GM18505 (cell line): ENCODE results near the gene GALNT5.

ENCODE experiments used
- ATAC-seq: cut with Tn5 transposase; IDR thresholded peaks from one replicate; pipeline ENCODE4 v1.9.1; 2021; ENCODE audit not compliant: unreplicated experiment
- POLR2A ChIP-seq: IDR thresholded peaks from 4 replicates; pipeline ENCODE4 v1.6.1; 2011; ENCODE audit warnings: borderline replicate concordance; ENCODE audit not compliant: insufficient read depth, insufficient read length; ENCODE audit errors: extremely low read depth

GALNT5 gene

GRCh38 chr2:157312866-157313486 lies 55.5 kb downstream of the GALNT5 start:
- TF ChIP-seq POLR2A, result no peak
- peak; percentile 44 for ATAC-seq

- ATAC-seq, result no peak
- TF ChIP-seq POLR2A, result no peak
These were observed 58.4 kb downstream of the GALNT5 start for GRCh38 chr2:157315901-157316300.

- TF ChIP-seq POLR2A, result no peak
- ATAC-seq, result no peak
These were observed 61.4 kb downstream of the GALNT5 start for GRCh38 chr2:157318884-157319283.

GRCh38 chr2:157319795-157320194 lies 62.3 kb downstream of the GALNT5 start:
- no peak for ATAC-seq
- no peak for TF ChIP-seq POLR2A

GRCh38 chr2:157320409-157320808 lies 62.9 kb downstream of the GALNT5 start:
- TF ChIP-seq POLR2A, result no peak
- ATAC-seq, result no peak

DNA sequence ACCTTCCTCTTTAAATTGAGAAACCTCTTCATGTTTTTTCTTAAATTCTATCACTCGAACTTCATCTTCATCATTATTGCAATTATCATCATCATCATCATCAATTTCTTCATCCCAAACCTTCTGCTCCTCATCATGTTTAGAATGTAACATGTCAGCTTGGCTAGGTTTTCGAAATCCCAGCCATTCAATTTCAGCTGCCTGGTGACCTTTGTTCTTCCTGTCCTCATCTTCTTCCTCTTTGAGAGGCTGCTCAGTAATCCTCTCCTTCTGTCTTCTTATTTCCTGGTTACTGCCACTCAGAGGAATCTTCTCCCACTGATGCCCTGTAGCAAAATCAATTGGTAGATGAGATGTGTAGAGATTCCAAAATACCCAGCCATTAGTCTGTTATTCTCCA lies 64.0 kb downstream of the GALNT5 start:
- no peak for ATAC-seq
- no peak for TF ChIP-seq POLR2A

- no peak for ATAC-seq
- TF ChIP-seq POLR2A, result no peak
These were observed 64.9 kb downstream of the GALNT5 start for GRCh38 chr2:157322432-157322831.

GRCh38 chr2:157324331-157324843 lies 66.9 kb downstream of the GALNT5 start:
- no peak for TF ChIP-seq POLR2A
- ATAC-seq, result no peak

GRCh38 chr2:157325786-157326185 lies 68.3 kb downstream of the GALNT5 start, which contains the start of gene ERMN:
Gene ERMN (minus strand): TSS chr2:157325824. CDS start chr2:157325642, 182 bp downstream.
- no peak for TF ChIP-seq POLR2A
- no peak for ATAC-seq

DNA sequence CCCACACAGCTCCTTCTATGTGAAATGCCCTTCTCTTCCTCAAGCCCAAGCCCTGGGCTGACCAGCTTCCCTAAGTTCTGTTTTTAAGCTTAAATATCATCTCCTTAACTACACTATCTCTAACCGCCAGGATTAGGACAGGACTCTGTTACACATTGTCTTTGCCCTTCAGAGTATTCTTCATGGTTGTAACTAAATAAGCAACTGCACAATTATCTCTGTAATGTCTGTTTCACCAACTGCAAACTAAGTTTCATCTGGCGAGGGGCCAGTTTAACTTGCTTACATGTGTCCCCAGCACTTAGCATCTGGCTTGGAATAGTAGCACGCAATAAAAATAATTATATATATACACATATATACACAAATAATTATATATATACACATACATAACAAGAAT lies 69.2 kb downstream of the GALNT5 start:
- no peak for ATAC-seq
- TF ChIP-seq POLR2A, result no peak

DNA sequence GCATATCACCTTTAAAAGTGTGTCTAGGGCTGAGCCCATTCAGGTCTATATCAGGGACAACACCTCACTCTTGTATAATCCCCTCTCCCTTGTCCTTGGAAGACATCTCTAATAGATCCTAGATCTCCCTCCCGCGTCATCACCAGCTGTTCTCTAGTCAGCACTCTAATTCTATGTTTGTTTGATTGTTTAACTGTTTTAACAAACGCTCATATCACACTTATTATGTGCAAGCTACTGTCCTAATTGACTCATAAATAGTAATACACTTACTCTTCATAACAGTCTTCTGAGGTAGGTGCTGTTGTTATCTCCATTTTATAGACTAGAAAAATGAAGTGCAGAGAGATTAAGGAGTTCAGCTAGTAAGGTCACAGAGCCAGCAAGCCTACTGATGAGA lies 69.7 kb downstream of the GALNT5 start:
- TF ChIP-seq POLR2A, result no peak
- ATAC-seq, result peak; percentile 31

GRCh38 chr2:157327621-157328500 lies 70.4 kb downstream of the GALNT5 start:
- no peak for TF ChIP-seq POLR2A
- ATAC-seq, result peak; percentile 99

GRCh38 chr2:157329524-157329923 lies 72.0 kb downstream of the GALNT5 start:
- ATAC-seq, result no peak
- no peak for TF ChIP-seq POLR2A

- ATAC-seq, result no peak
These were observed 76.0 kb downstream of the GALNT5 start for GRCh38 chr2:157333304-157334047.

GRCh38 chr2:157334335-157334734 lies 76.8 kb downstream of the GALNT5 start:
- no peak for TF ChIP-seq POLR2A
- ATAC-seq, result no peak

More at GRCh38 chr2:157333304-157334047, 76.0 kb downstream of the GALNT5 start:
- TF ChIP-seq POLR2A, result no peak
